WERI-Rb-1 (cell line): ENCODE results near the gene MATN4.

ENCODE experiments used
- DNase-seq: peaks from one replicate; pipeline ENCODE4 v3.0.0-alpha.2; 2020
- H3K27ac ChIP-seq: fragments of 250-450 bp; sonication (Bioruptor Pico); 2 replicates; pipeline ENCODE4 v1.5.1; 2020; ENCODE audit warnings: mild to moderate bottlenecking, moderate library complexity
- H3K27me3 ChIP-seq: fragments of 250-450 bp; sonication (Bioruptor Pico); 2 replicates; pipeline ENCODE4 v1.5.1; 2021; ENCODE audit warnings: mild to moderate bottlenecking, low read depth, moderate library complexity; ENCODE audit not compliant: insufficient read depth, severe bottlenecking
- H3K36me3 ChIP-seq: fragments of 250-450 bp; sonication (Bioruptor Pico); 2 replicates; pipeline ENCODE4 v1.5.1; 2020; ENCODE audit warnings: mild to moderate bottlenecking, moderate library complexity
- H3K4me3 ChIP-seq: 2 replicates; pipeline ENCODE4 v1.5.1; 2011; ENCODE audit warnings: low read depth, mild to moderate bottlenecking, control low read depth, low read length
- H3K9me3 ChIP-seq: fragments of 250-450 bp; sonication (Bioruptor Pico); 2 replicates; pipeline ENCODE4 v1.5.1; 2021; ENCODE audit warnings: mild to moderate bottlenecking, moderate library complexity; ENCODE audit not compliant: severe bottlenecking
- TF ChIP-seq, protein P1 (sequence below): IDR thresholded peaks from 2 replicates; pipeline ENCODE4 v1.5.1; 2011; ENCODE audit warnings: low read depth, mild to moderate bottlenecking, control low read depth, inconsistent platforms, low read length

MATN4 gene

DNA sequence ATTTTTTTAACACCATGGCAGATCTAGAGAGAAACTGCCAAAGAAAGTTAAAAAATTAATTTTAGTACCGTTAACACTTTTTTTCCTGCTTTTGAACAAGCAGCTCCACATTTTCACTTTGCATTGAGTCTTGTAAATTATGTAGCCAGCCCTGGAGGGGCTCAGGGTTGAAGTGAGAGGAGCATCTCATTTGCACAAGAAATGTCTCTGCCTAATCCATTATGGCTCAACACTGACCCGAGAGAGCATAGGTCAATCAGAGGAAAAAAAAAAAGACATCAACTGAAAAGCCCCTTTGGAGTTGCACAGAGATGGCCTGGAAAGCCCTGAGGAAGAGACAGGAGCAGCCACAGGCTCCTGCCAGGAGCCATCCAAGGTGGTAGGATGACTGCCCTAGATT is 49.4 kb downstream of the MATN4 start:
- TF ChIP-seq, protein P1, sequence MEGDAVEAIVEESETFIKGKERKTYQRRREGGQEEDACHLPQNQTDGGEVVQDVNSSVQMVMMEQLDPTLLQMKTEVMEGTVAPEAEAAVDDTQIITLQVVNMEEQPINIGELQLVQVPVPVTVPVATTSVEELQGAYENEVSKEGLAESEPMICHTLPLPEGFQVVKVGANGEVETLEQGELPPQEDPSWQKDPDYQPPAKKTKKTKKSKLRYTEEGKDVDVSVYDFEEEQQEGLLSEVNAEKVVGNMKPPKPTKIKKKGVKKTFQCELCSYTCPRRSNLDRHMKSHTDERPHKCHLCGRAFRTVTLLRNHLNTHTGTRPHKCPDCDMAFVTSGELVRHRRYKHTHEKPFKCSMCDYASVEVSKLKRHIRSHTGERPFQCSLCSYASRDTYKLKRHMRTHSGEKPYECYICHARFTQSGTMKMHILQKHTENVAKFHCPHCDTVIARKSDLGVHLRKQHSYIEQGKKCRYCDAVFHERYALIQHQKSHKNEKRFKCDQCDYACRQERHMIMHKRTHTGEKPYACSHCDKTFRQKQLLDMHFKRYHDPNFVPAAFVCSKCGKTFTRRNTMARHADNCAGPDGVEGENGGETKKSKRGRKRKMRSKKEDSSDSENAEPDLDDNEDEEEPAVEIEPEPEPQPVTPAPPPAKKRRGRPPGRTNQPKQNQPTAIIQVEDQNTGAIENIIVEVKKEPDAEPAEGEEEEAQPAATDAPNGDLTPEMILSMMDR, result no peak
- no peak overlapping the region for H3K4me3 ChIP-seq
- no peak overlapping the region for H3K27ac ChIP-seq
- no peaks in the 10 kb centered on the region for H3K27me3 ChIP-seq
- no peak for DNase-seq
- H3K9me3 ChIP-seq, result no peaks in the 10 kb centered on the region
- no peaks in the 10 kb centered on the region for H3K36me3 ChIP-seq

DNA sequence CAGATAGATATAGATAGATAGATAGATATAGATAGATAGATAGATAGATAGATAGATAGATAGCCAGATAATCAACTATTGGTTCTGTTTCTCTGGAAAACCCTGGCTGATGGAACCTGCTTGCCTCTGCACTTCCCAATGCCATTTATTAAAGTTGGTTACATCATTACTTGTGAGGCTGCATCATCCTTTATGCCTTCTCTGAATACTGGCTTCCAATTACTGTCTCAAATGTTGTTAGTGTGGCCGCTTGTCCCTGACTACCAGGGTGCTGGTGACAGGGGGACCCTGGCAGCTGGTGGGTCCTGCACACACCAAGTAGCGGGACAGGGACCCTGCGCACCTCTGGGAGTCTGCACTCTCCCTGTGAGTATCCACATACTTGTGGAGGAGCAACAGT is 49.8 kb downstream of the MATN4 start:
- no peak overlapping the region for H3K27ac ChIP-seq
- TF ChIP-seq, protein P1, result no peak

DNA sequence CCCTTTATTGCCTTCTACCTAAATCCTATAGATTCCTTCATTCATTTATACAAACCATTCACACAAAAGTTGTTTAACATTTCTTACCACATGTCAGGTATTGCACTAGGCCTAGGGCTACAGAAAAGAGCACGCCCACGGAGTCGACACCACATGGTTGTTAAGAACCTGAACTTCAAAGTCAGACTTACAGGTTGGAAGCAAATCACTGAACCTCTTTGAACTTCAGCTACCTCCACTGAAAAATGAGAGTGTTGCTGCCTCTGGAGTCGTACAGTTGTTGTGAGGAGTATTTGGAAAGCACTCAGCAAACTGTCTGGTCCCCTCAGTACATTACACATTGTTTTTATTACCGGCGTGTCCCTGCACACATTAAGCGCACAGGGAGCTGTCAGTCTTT is 50.4 kb downstream of the MATN4 start:
- TF ChIP-seq, protein P1, result no peak
- no peaks in the 10 kb centered on the region for H3K27me3 ChIP-seq

More for the DNA sequence above, 49.8 kb downstream of the MATN4 start:
- Histone ChIP-seq H3K4me3 (no peak overlapping the region), H3K9me3 (no peaks in the 10 kb centered on the region), H3K36me3 (no peaks in the 10 kb centered on the region), H3K27me3 (no peaks in the 10 kb centered on the region)
- DNase-seq, result no peak

DNA sequence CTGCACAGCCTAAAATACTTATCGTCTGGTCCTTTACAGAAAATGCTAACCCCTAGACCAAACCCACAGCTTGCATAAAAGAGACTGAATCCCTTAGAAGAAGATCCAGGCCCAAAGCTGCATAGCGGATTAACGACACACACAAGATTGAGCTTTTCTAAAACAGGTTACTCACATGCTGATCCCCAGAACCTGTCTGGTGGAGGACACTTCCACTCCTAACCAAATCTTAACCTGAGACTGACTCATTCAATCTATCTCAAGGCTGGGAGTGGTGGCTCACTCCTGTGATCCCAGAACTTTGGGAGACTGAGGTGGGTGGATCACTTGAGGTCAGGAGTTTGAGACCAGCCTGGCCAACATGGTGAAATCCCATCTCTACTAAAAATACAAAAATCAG is 50.9 kb downstream of the MATN4 start:
- TF ChIP-seq, protein P1, result no peak
- no peaks in the 10 kb centered on the region for H3K9me3 ChIP-seq

More for the DNA sequence above, 50.4 kb downstream of the MATN4 start:
- Histone ChIP-seq H3K27ac (no peak overlapping the region), H3K9me3 (no peaks in the 10 kb centered on the region), H3K4me3 (no peak overlapping the region), H3K36me3 (no peaks in the 10 kb centered on the region)
- DNase-seq, result no peak

DNA sequence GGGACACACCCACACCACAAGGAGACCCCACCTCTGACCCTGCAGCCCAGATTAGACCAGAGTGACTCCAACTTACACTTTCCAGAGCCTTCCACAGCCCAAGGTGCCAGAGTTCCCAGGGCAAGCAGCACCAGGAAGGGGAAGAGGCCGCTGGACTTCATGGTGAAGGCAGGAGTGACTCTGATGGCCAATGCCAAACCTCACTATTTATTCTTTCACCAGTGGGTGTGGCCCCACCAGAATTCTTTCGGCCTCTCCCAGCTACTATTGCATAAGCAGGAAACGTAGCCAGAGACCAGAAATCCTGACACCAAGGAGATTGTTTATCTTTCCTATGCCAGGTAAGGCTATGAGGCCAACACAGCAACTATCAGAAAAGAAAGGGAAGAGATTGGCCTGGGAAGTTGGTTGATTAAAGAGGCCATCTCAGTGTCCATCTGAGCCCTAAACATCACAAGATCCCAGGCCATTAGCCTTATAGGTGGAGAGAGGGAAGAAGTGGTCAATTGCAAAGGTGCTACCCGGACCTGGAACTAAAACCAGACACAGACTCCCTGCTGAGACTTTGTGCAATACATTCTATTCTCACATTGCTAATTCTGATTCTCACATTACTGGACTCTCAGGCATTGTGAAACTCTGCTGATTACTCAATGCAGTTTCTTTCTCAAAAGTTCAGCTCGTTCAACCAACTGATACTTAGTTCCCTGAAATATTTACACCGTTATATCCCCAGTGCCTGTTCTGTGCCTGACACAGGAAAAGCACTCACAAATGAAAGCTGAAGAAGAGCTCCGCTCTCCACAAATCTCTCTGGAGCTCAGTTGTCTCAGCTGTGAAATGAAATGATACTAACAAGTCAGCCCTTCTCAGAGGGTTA is 53.5 kb downstream of the MATN4 start, which contains the start of gene SLPI:
TSS of gene SLPI (minus strand) at position 182 of the 880 bp plus-strand sequence. CDS start at position 161, 21 bp downstream.
- no peak within 1 kb of the TSS for H3K4me3 ChIP-seq
- no peaks in the 10 kb centered on the region for H3K36me3 ChIP-seq
- H3K9me3 ChIP-seq, result no peaks in the 10 kb centered on the region
- DNase-seq, result no peak
- H3K27ac ChIP-seq, result no peak within 1 kb of the TSS
- no peaks in the 10 kb centered on the region for H3K27me3 ChIP-seq
- TF ChIP-seq, protein P1, result no peak

More for the DNA sequence above, 50.9 kb downstream of the MATN4 start:
- Histone ChIP-seq H3K36me3 (no peaks in the 10 kb centered on the region), H3K4me3 (no peak overlapping the region), H3K27me3 (no peaks in the 10 kb centered on the region), H3K27ac (no peak overlapping the region)
- no peak for DNase-seq
